Measurements from ENCODE around the gene MCC. TPM values are rescaled to one million over a fixed set of nuclear protein-coding genes. Genes with fewer than 3 reads are reported as not detected.
A peak's percentile ranks its signal among the peaks of the same experiment; 100 is the strongest.

The MCC gene
- total RNA-seq, 1 donor from 2014 or later = 37.1 TPM

DNA sequence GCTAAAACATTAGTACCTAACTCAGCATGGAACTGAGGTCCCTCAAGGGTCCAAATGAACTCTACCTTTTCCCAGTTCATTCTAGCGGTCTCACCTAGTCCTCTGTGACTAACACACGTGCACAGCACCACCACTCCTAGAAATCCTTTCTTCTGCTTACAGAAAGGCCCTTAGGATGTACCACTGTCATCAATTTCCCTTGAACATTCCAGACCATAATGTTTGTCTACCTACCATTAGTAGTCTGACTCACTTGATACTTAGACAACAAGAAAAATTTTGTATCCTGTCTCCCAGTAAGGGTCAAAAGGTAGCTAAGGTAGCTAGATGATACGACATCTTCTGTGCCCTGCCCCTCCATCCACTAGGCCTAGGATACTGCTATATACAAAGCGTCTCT lies 220.0 kb downstream of the MCC start:
- no peak for DNase-seq

DNA sequence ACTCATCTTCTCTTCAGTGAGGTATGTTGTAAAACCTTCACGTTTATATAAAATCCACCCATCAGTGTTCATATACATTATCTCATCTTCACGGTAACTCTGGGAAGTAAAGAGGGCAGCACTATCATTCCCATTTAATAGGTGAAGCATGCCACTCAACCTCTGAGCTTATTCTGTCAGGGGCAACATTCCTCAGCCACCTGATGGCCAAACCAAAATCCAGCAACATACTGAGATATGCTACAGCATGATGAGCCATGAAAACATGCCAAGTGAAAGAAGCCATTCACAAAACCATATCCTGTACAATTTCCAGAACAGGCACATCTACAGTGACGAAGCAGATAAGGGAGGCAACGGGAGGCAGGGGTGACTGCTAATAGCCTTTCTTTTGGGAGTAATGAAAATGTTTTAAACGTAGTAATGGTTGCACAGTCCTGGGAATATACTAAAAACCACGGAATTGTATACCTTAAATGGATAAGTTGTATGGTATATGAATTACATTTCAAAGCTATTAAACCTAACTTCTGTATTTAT lies 220.8 kb downstream of the MCC start:
- DNase-seq = no peak

GRCh38 chr5:113266913-113267227 lies 221.4 kb downstream of the MCC start:
- no peak for DNase-seq

DNA sequence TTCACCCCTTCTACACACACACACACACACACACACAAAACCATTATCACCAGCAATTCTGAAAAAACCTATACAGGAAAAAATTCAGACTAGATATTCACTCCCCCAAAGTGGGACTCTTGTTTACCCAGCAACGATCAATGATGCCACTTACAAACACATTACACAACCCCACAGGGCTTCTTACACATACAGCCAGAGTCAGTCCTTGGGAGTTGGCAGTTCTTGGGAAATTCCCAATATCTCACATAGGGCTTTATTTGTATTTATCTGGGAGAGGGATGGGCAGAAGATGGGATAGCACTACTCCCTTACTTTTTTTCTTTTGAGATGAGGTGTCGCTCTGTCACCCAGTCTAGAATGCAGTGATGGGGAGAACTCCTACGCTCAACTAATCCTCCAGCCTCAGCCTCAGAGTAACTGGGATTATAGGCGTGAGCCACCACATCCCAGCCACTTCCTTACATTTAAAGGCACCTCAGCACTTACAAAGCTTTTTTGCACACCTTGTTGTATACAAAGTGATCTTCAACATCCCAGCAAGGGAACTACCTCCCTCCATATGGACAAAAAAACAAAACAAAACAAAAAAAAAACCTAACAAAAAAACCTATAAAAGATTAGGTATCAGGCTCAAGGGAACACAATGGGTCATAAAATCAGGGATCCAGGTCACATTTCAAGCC lies 221.9 kb downstream of the MCC start:
- DNase-seq = no peak

DNA sequence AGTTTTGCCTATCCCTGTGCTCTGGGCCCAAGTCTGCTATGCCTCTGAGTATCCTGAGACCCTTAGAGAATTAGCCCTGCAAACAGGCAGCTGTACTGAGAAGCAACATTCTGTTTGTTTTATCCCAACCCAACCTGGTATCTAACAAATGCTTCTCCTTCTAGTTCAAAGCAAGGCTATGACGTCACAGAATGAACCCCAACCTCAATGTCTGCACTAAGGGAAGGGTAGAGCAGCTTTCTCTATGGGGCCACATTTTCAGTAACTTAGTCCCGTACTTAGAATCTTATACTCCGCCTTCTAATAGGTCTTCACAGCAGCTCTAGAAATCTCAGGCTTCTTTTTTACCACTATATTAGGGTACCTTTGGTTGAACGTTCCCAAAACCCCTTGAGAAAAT lies 223.1 kb downstream of the MCC start:
- no peak for DNase-seq

DNA sequence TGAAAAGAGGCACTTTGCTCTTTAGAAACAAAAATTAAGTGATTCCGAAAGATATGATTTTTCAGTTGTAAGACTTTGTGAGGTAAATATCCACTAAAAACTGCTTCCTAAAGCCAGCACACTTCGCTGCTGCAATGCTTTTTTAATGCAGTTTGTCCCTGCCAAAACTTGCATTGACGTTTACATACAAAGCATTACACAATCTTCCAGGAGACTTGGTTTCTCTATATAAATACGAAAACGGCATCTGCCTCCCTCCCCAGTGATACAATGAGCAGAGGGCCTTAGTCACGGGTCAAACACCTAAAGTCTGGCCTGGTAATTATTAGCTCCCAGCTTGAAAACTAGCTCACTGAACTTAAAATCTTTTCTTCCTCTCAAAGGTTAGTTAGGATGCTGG lies 224.2 kb downstream of the MCC start:
- DNase-seq = no peak

DNA sequence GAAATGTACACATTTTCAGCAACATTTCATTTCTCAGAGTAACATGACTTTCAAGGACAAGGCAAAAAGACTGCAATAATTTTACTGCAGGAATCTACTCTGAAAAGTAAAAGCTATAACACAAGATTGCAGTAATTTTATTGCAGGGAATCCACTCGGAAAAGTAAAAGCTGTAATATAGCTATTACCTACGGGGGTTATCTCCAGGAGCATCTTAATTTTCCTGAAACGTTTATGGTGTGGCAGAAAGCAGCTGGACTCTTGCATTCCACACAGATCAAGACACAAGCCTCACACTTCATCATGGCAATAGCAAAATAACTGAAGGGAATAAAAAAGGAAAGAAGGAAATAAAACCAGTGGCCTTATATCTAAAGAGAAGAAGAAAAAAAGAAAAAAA lies 224.7 kb downstream of the MCC start:
- DNase-seq = no peak

DNA sequence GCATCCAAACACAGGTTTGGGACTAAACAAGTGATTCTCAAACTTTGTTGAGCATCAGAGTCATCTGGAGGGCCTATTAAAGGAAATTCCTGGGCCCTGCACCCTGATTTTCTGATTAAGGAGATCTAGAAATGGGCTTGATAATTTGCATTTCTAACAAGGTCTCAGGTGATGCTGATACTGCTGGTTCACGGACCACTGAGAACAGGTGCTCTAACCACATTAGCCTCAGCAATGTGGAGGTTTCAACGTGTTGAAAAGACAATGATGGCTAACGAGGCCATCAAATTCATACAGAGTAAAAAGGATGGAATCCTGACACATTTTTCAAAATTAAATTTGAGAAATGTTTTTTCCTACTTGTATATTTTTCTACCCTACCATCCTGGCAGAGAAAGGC lies 225.6 kb downstream of the MCC start:
- no peak for DNase-seq

DNA sequence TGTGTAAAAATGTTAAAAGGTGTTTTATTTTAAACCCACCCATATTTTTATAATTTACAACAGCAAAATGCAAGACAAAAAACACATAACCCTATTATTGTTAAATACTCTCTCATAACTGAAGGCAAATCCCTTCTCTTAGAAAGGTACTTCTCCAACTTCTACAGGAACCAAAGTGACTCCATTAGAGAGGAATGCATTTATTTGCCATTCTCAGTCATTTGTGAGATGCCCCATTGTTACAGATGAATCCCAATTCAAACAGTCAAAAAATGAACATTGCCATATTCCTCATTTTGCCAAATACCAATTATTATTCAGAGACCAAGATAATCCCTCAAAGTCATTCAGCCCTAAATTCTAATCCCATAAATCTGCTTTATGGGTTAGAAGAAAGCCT lies 229.2 kb downstream of the MCC start:
- DNase-seq = no peak

GRCh38 chr5:113257545-113257944 lies 230.7 kb downstream of the MCC start:
- no peak for DNase-seq

- DNase-seq = no peak
Measured at GRCh38 chr5:113256671-113257452, 231.4 kb downstream of the MCC start.

DNA sequence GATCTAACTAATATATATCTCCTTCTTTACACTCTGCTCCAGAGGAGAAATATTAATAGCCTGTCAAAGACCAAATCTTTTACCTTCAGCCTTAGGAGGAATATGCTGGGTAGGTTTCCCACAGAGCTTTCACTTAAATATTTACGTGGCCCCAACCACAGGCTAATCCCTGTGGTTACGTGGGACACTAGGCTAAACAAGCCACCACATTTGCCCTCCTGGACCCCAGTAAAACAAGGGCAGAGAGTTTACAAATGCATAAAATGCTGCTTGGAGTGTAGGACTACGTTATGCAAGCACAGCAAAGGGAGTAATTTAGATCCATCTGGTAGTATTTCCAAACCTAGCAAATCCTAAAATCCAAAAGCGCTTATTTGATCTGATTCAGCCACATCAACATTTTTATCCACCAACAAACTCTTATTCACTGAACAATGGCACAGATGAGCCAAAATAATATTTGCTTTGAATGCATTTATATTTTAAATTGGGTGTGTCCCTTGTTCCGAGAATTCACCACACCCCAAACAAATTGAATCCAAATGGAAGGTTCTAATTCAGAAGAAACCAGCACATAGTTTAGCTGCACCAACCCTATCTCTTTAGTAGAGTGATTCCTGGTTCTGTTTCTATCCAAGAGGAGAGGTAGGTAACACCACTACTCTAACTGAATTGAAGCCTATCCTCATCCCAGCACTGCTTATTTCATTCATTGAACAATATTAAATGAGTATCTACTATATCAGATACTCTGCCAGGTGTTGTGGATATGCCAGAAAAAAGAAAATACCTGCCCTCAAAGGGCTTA lies 232.5 kb downstream of the MCC start:
- DNase-seq = no peak

DNA sequence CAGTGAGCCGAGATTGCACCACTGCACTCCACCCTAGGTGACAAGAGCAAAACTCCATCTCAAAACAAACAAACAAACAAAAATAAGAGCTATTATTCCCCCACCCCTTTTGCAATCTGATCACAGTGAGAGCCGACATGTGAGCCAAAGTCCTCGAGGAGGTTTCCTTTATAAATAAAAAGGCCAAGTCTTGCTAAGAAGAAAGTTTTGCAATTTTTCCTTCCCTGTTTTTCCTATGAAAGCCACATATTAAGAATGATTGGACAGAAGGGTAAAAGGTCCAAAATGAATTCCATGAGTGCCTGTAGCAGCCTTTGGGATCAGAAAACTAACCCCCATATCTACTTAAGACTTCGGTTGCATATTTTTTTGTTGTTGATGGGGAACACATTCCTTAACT lies 233.1 kb downstream of the MCC start:
- no peak for DNase-seq

DNA sequence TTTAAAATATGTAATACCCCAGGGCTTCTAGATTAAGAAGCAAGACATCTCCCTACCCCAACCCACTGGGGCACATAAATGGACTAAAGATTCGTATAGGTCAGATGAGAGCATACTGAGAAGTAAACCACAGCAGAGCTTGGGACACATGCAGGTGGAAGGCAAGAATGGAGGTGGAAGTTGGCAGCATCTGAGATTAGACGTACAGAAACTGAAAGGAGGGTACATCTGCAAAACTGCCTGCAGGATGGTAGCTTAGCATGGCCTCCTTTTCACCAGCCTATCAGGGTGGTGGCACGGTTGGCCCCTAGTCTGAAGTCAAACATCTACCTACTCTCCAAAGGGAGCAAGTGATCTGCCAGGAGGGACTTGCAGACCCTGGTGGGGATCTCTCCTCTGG lies 235.2 kb downstream of the MCC start:
- DNase-seq = no peak

GRCh38 chr5:113252066-113252465 lies 236.2 kb downstream of the MCC start:
- DNase-seq = no peak

DNA sequence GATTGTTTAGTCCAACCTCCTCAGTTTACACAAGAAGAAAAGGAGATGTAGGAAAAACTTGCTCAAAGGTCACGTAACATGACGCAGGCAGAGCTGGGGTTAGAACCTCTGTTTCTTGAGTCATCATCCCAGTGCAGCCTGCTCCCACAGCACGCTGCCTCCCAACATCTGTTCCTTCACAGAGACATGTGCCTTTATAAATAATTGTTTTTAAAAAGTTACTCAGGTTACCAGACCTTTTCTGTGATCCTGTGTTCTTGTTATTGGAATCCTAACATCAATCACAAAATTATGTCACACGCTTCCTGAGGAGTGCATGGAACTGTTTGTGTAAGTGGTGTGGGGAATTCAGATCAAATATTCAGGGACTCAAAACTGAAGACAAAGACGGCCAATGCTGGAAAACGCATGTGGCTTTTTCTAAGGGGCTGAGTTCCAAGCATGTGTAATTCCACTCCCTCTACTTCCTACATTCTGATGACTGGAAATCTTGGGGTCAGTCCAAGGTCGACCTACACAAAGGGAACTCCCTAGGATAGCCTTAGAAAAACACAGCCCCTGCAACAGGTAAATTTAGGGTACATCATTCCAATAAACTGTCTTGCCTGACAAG lies 237.8 kb downstream of the MCC start:
- peak; percentile 85 for DNase-seq

- no peak for DNase-seq
Measured at GRCh38 chr5:113249206-113249605, 239.0 kb downstream of the MCC start.

DNA sequence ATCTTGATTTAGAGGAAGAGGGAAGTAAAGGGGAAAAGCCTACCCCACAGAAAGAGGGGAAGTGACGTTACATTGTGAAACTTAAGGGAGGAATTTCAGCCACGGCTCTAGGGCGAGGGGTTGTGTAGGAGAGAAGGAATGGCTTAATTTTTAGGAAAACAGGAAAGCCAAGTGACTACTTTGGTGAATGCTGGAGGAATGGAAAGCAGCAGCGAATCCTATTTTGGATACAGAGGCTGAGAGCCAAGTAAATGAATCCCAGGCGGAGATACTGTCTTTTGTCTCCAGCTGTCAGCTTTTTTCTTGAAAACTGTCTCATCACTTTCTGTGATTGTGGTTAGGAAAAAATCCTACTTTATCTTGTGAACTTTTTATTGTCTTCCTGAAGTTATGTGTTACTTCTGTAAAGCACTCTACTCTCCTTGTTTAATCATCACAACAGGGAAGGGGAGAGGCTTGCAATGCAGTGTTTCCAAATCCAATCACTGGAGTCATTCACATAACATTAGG lies 241.8 kb downstream of the MCC start:
- no peak for DNase-seq

DNA sequence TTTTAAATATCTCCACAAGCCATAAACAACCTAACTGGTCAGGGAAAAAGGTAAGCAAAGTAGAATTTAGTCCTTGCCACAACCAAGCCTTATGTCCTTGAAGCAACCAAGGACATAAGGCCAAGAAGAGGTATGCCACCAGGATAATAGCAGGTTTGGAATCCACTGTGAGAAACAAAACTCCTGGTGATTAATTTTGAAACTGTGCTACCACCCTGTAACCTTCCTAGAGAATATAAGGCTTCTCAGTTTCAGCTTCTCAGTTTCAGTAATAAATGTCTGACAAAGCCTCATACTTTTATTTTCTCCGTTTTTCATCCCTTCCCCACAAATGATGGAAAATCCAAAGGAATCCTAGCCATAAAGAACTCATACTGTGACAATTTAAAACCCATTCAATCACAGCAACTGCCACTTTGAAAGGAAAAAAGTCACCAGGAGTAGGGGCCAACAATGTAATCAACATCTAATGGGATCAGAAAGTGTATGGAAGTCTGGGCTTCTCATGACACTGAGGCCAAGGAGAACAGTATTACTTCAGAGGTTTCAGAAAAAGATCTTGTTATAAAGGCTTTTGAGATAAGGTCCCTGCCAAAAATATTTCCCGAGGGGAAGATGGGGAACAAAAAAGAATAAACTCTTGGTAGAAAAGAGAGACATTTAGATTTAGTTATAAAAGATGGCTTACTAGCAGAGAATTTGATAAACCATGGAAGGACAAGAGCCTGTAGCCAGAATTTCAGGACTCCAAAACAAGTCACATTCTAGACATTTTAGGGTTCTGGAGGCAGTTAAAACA lies 242.6 kb downstream of the MCC start:
- DNase-seq = no peak

DNA sequence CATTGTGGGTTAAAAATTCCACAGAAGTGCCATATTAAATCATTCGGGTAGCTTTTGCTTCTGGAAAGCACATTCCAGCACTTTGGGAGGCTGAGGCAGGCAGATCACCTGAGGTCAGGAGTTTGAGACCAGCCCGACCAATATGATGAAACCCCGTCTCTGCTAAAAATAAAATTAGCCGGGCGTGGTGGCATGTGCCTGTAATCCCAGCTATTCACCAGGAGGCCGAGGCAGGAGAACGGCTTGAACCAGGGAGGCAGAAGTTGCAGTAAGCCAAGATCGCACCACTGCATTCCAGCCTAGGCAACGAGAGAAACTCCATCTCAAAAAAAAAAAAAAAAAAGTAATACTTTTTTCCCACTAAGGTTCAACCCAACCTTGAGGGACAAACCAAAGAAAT lies 243.3 kb downstream of the MCC start:
- DNase-seq = no peak

DNA sequence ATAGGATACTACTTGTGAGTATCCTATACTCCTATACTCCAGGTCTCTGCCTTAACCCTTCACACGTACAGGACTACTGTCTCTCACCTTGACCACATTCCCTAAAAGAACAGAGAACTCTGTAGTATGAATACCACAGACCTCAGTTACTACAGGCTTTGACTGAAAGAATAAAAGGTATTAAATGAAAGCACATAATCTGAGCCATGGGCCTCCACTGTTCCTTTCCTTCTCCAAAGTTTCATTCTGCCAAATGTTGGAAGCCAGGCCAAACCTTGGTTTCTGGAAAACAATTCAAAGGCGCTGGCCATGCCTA lies 244.9 kb downstream of the MCC start:
- no peak for DNase-seq
